B cell (primary cell): ENCODE measurements around the gene CBARP.

ENCODE experiments used
- CTCF ChIP-seq: fragments of 200-600 bp; IDR thresholded peaks from one replicate; pipeline ENCODE4 v1.8.0; 2022; ENCODE audit warnings: antibody characterized with exemption, mild to moderate bottlenecking
- EZH2 ChIP-seq: IDR thresholded peaks from 2 replicates; pipeline ENCODE4 v1.6.1; 2012; ENCODE audit warnings: borderline replicate concordance, low read depth, mild to moderate bottlenecking, moderate library complexity, low read length; ENCODE audit not compliant: insufficient read depth, poor library complexity, severe bottlenecking

- TF ChIP-seq CTCF (no peak), EZH2 (no peak)
These were observed 13.8 kb upstream of the CBARP start for GRCh38 chr19:1251330-1252220.
